Peyer's patch (tissue), 4 donors: ENCODE results near the gene XBP1. TPM values are rescaled to one million over a fixed set of nuclear protein-coding genes. Genes with fewer than 3 reads are reported as not detected.
A peak's percentile ranks its signal among the peaks of the same experiment; 100 is the strongest.

Experiments
- DNase-seq, 3 donors: peaks; one replicate each; pipeline ENCODE4 v3.0.0-alpha.2; 2017 to 2019
- H3K27ac ChIP-seq, 4 donors: fragments of 200-600 bp; sonication (generic); one replicate each; pipeline ENCODE4 v1.5.1; 2016 to 2019
- H3K27me3 ChIP-seq, 2 donors: fragments of 200-600 bp; sonication (generic); one replicate each; pipeline ENCODE4 v1.5.1; 2019
- H3K36me3 ChIP-seq, 3 donors: fragments of 200-600 bp; sonication (generic); one replicate each; pipeline ENCODE4 v1.5.1; 2016 to 2019
- H3K4me1 ChIP-seq, 4 donors: fragments of 200-600 bp; sonication (generic); one replicate each; pipeline ENCODE4 v1.5.1; 2016 to 2019
- H3K4me3 ChIP-seq, 4 donors: fragments of 200-600 bp; sonication (generic); 1 replicate in 3 of 4; 2 replicates in 1 of 4; pipeline ENCODE4 v1.5.1; 2016 to 2019; ENCODE audit warnings: mild to moderate bottlenecking in 1 of 4
- H3K9me3 ChIP-seq, 4 donors: fragments of 200-600 bp; sonication (generic); one replicate each; pipeline ENCODE4 v1.5.1; 2016 to 2019; ENCODE audit warnings: mild to moderate bottlenecking in 1 of 4
- POLR2A ChIP-seq, 2 donors: fragments of 450-650 bp; IDR thresholded peaks; one replicate each; pipeline ENCODE4 v1.5.1; 2017; ENCODE audit warnings: antibody characterized with exemption in 2 of 2, mild to moderate bottlenecking in 2 of 2, moderate library complexity in 2 of 2
- total RNA-seq, 4 donors: library from RNA; depleted of rRNA; stranded (reverse); fragments of >200 nt; gene quantifications; one replicate each; pipeline ENCODE4 v1.1.0, GENCODE V29; 2016
- TF ChIP-seq, protein P1 (sequence below), 6 experiments: fragments of 450-650 bp in 4 of 6; fragments of 200-600 bp in 2 of 6; sonication (generic) in 1 of 6; IDR thresholded peaks; one replicate each; pipeline ENCODE4 v1.5.1; 2017 to 2019; ENCODE audit warnings: antibody characterized with exemption in 6 of 6, mild to moderate bottlenecking in 3 of 6, moderate library complexity in 1 of 6

Gene XBP1
- total RNA-seq, 4 donors from 2014 or later: 139 to 287 (median 213) TPM

DNA sequence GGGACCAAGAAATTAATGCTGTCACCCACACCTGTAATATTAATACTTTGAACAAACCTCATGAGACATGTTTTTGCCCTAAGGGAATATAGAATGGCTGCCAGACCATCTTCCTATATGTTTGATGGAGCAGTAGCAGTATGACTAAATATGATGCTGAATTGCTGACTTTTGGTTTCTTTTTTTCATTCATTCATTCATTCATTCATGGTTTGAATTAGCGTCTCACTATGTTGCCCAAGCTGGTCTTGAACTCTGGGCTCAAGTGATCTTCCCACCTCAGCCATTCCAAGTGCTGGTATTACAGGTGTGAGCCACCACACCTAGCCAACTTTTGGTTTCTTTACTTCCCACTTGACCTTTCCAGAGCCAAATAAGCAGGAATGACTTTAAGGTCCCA, 20.1 kb downstream of the XBP1 start:
- DNase-seq: no peak
- TF ChIP-seq, protein P1, sequence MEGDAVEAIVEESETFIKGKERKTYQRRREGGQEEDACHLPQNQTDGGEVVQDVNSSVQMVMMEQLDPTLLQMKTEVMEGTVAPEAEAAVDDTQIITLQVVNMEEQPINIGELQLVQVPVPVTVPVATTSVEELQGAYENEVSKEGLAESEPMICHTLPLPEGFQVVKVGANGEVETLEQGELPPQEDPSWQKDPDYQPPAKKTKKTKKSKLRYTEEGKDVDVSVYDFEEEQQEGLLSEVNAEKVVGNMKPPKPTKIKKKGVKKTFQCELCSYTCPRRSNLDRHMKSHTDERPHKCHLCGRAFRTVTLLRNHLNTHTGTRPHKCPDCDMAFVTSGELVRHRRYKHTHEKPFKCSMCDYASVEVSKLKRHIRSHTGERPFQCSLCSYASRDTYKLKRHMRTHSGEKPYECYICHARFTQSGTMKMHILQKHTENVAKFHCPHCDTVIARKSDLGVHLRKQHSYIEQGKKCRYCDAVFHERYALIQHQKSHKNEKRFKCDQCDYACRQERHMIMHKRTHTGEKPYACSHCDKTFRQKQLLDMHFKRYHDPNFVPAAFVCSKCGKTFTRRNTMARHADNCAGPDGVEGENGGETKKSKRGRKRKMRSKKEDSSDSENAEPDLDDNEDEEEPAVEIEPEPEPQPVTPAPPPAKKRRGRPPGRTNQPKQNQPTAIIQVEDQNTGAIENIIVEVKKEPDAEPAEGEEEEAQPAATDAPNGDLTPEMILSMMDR (IDR thresholded peaks at IDR 0.05): no peak
- TF ChIP-seq POLR2A (IDR thresholded peaks at IDR 0.05): no peak
- Histone ChIP-seq H3K4me3 (no peak overlapping the region), H3K27me3 (no peaks in the 10 kb centered on the region), H3K4me1 (peaks cover 0 to 40% (median 0%) of the 10 kb centered on the region in 4 donors), H3K9me3 (no peaks in the 10 kb centered on the region), H3K36me3 (peaks cover 0 to 66% (median 0%) of the 10 kb centered on the region in 3 donors), H3K27ac (no peak overlapping the region)

GRCh38 chr22:28779833-28780232, 20.5 kb downstream of the XBP1 start:
- H3K27me3 ChIP-seq: no peaks in the 10 kb centered on the region
- no peaks in the 10 kb centered on the region for H3K9me3 ChIP-seq
- no peak for DNase-seq
- H3K36me3 ChIP-seq: peaks cover 0 to 66% (median 0%) of the 10 kb centered on the region in 3 donors
- H3K27ac ChIP-seq: no peak overlapping the region
- no peak overlapping the region for H3K4me3 ChIP-seq
- peaks cover 0 to 40% (median 0%) of the 10 kb centered on the region in 4 donors for H3K4me1 ChIP-seq
- TF ChIP-seq, protein P1 (IDR thresholded peaks at IDR 0.05): no peak
- no peak for TF ChIP-seq POLR2A (IDR thresholded peaks at IDR 0.05)

DNA sequence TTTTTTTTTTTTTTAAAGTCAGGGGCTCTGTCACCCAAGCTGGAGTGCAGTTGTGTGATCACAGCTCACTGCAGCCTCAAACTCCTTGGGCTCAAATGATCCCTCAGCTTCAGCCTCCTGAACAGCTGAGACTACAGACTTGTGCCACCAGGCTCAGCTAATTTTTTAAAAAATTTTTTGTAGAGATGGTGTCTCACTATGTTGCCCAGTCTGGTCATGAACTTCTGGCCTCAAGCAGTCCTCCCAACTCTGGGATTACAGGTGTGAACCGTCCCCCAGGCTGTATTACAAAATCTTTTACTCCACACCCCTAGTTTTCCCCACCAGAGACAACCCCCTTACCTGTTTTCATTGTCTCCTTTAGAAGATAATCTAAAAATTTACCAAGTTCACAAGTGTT, 26.0 kb downstream of the XBP1 start:
- no peaks in the 10 kb centered on the region for H3K27me3 ChIP-seq
- no peak overlapping the region for H3K4me3 ChIP-seq
- no peaks in the 10 kb centered on the region for H3K9me3 ChIP-seq
- peaks cover 0 to 34% (median 2%) of the 10 kb centered on the region in 4 donors for H3K4me1 ChIP-seq
- H3K27ac ChIP-seq: no peak overlapping the region
- no peak for TF ChIP-seq POLR2A (IDR thresholded peaks at IDR 0.05)
- TF ChIP-seq, protein P1 (IDR thresholded peaks at IDR 0.05): no peak
- H3K36me3 ChIP-seq: peaks cover 0 to 30% (median 0%) of the 10 kb centered on the region in 3 donors
- no peak for DNase-seq

DNA sequence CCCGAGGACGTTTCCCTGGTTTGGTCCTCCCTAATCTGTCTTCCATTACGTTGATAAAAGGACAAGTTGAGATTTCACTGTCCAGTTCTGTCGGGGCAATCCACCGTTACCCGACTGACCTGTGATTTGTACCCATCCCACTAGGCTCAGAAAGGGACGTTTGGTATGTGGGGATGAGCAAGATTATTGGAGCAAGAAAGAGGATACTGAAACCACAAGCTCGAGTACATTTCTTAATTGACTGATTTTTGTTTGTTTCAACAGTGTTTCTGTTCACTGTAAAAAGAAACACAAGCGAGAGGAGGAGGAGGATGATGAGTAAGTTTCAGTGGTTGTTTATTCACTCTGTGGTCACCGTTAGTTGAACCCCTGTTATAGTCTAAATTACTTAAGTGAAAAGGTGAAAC, 26.9 kb downstream of the XBP1 start:
- Histone ChIP-seq H3K4me1 (peaks cover 0 to 28% (median 2%) of the 10 kb centered on the region in 4 donors), H3K36me3 (peaks cover 0 to 30% (median 0%) of the 10 kb centered on the region in 3 donors), H3K27me3 (no peaks in the 10 kb centered on the region), H3K27ac (peak overlapping the region; percentile 96 to 98 (median 96)), H3K4me3 (peak overlapping the region; percentile 77 to 93 (median 86)), H3K9me3 (no peaks in the 10 kb centered on the region)
- no peak for TF ChIP-seq POLR2A (IDR thresholded peaks at IDR 0.05)
- TF ChIP-seq, protein P1 (IDR thresholded peaks at IDR 0.05): no peak
- no peak for DNase-seq

DNA sequence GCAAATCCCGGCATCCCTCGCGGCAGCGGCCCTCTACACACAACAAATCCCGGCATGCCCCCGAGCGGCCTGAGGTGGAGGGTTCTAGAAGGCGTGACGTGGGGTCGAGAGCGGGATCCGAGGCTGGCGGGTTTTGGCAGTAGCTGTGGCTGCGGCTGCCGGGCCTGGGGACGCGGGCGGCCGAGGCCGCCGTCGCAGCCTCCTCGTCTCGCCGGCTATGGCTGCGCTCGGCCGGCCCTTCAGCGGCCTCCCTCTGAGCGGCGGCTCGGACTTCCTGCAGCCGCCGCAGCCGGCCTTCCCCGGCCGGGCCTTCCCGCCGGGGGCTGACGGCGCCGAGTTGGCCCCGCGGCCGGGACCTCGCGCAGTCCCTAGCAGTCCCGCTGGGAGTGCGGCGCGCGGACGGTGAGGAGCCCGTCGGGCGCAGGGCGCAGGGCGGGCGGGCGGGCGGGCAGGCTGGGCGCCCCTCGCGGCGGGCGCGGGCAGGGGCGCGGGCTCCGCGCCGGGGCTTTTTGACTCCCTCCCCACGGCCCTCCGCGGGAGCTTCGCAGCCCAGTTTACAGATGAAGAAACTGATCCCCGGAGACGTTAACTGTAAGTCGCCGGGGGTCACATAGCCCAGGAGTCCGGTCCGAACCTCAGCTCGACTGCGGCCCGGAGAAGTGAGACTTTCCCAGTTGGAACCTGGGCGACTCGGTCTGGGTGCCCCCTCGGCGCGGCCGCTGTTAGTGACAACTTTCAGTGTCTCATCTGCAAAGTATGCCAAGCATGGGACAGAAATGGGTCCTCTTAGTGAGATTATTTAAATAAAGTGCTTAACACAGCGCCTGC, 27.5 kb downstream of the XBP1 start, which contains the start of gene CCDC117:
Gene CCDC117, plus strand, starts transcription at position 63 of the 828 bp plus-strand sequence. Its CDS starts 155 bp downstream, at position 218.
- peak; percentile 62 to 68 for TF ChIP-seq POLR2A (IDR thresholded peaks at IDR 0.05)
- TF ChIP-seq, protein P1 (IDR thresholded peaks at IDR 0.05): peak in 3 of 6 experiments; percentile 20 to 61 (median 36)
- DNase-seq: peak; percentile 94 to 98 (median 96)
- H3K4me1 ChIP-seq: peaks cover 0 to 28% (median 2%) of the 10 kb centered on the region in 4 donors

More for the DNA sequence above, 27.5 kb downstream of the XBP1 start, which contains the start of gene CCDC117:
- Histone ChIP-seq H3K27ac (peak within 1 kb of the TSS; percentile 96 to 98 (median 96)), H3K9me3 (no peaks in the 10 kb centered on the region), H3K4me3 (peak within 1 kb of the TSS; percentile 77 to 93 (median 86)), H3K36me3 (peaks cover 0 to 25% (median 0%) of the 10 kb centered on the region in 3 donors), H3K27me3 (no peaks in the 10 kb centered on the region)
